K562 (cell line): Measurements from ENCODE around the gene UBTD1. TPM values are rescaled to one million over a fixed set of nuclear protein-coding genes. Genes with fewer than 3 reads are reported as not detected.

Experiments
- ATAC-seq: fragments of 200-7000 bp; cut with Tn5 transposase; 3 replicates; pipeline ENCODE4 v1.9.1; 2020; ENCODE audit warnings: moderate library complexity
- BruUV-seq: library from RNA; stranded (reverse); fragments of 400-500 nt; replicated peaks from 2 replicates; lab custom pipeline; 2021; lab: Mats Ljungman, UMichigan
- CTCF ChIA-PET: fragments of 300-600 bp; formaldehyde crosslinking; extraction: SDS; loops from one replicate; lab custom pipeline; 2021; ENCODE audit warnings: low intra/inter-chr PET ratio; lab: Yijun Ruan, JAX
- POLR2A ChIA-PET: fragments of 300-600, 350-650 bp; sonication (Branson Sonifier 250); formaldehyde crosslinking; extraction: SDS; loops from one replicate; lab custom pipeline; 2021; ENCODE audit warnings: antibody characterized with exemption, inconsistent platforms; lab: Yijun Ruan, JAX
- DNase-seq, 4 experiments: peaks; one replicate each; pipeline versions ENCODE4 v3.0.0 to v3.0.0-alpha.2; 2011 to 2018; ENCODE audit warnings: low spot score in 3 of 4, mixed read lengths in 3 of 4; ENCODE audit errors: extremely low read depth in 1 of 4
- FAIRE-seq: peaks from 2 replicates; lab custom pipeline; 2011; peaks lifted over from hg19 to GRCh38; lab: Jason Lieb, UNC
- H2AFZ ChIP-seq: 2 replicates; pipeline ENCODE4 v1.6.0; 2011; ENCODE audit warnings: low read depth, low read length, control low read depth, inconsistent platforms
- H3K27ac ChIP-seq: fragments of 200-600 bp; 3 replicates; pipeline ENCODE4 v1.8.0; 2011; ENCODE audit warnings: low read depth, mild to moderate bottlenecking, control low read depth, inconsistent platforms, low read length, moderate library complexity, mixed read lengths; ENCODE audit errors: extremely low read depth
- H3K27me3 ChIP-seq, 2 experiments: fragments of 300-600 bp in 1 of 2; 2 replicates in 1 of 2; 3 replicates in 1 of 2; pipeline versions ENCODE4 v1.6.0 to v1.8.0; 2011; ENCODE audit warnings: inconsistent platforms in 2 of 2, low read length in 2 of 2, mild to moderate bottlenecking in 1 of 2, mixed read lengths in 1 of 2, moderate library complexity in 1 of 2; ENCODE audit not compliant: control insufficient read depth in 2 of 2, insufficient read depth in 2 of 2
- H3K36me3 ChIP-seq: fragments of 300-600 bp; 3 replicates; pipeline ENCODE4 v1.8.0; 2011; ENCODE audit warnings: mild to moderate bottlenecking, low read length, inconsistent platforms; ENCODE audit not compliant: control insufficient read depth, insufficient read depth
- H3K4me1 ChIP-seq, 2 experiments: fragments of 200-600 bp in 1 of 2; replicated peaks in 1 of 2; 2 replicates in 1 of 2; 3 replicates in 1 of 2; pipeline versions ENCODE4 v1.5.1 to v1.8.0; 2011; ENCODE audit warnings: inconsistent platforms in 2 of 2, low read length in 2 of 2, mild to moderate bottlenecking in 1 of 2, mixed read lengths in 1 of 2, moderate library complexity in 1 of 2; ENCODE audit not compliant: control insufficient read depth in 2 of 2, insufficient read depth in 2 of 2
- H3K4me2 ChIP-seq: 2 replicates; pipeline ENCODE4 v1.6.1; 2011; ENCODE audit warnings: low read length, control low read depth, inconsistent platforms, mixed read lengths; ENCODE audit not compliant: insufficient read depth
- H3K4me3 ChIP-seq: fragments of 200-600 bp; sonication (generic), shearing (Covaris generic); 2 replicates; pipeline ENCODE4 v1.5.1; 2016; ENCODE audit warnings: control low read depth, inconsistent platforms
- H3K79me2 ChIP-seq: fragments of 200-600 bp; 3 replicates; pipeline ENCODE4 v1.8.0; 2011; ENCODE audit warnings: low read length, inconsistent platforms; ENCODE audit not compliant: control insufficient read depth, insufficient read depth
- H3K9ac ChIP-seq, 2 experiments: 2 replicates each; pipeline versions ENCODE4 v1.6.0 to v1.6.1; 2011; ENCODE audit warnings: low read depth in 2 of 2, low read length in 2 of 2, control low read depth in 1 of 2, inconsistent platforms in 1 of 2, mild to moderate bottlenecking in 1 of 2, mixed read lengths in 1 of 2; ENCODE audit not compliant: insufficient read depth in 1 of 2
- H3K9me1 ChIP-seq: one replicate; pipeline ENCODE4 v1.6.0; 2011; ENCODE audit warnings: inconsistent platforms, mild to moderate bottlenecking, low read length, moderate library complexity; ENCODE audit not compliant: control insufficient read depth, insufficient read depth
- H3K9me3 ChIP-seq: replicated peaks from 2 replicates; pipeline ENCODE4 v1.5.1; 2011; ENCODE audit warnings: low read depth, low read length, inconsistent platforms; ENCODE audit not compliant: control insufficient read depth, insufficient read depth
- H4K20me1 ChIP-seq: replicated peaks from 2 replicates; pipeline ENCODE4 v1.6.1; 2011; ENCODE audit warnings: low read length, inconsistent platforms, mixed read lengths; ENCODE audit not compliant: control insufficient read depth, insufficient read depth
- LCOR ChIP-seq: sonication (generic); formaldehyde crosslinking; IDR thresholded peaks from 2 replicates; pipeline ENCODE4 v1.8.0; 2022; ENCODE audit warnings: mild to moderate bottlenecking, missing genetic modification reagents
- MECOM ChIP-seq: fragments of 250-450 bp; sonication (Bioruptor Pico); IDR thresholded peaks from 2 replicates; pipeline ENCODE4 v1.8.0; 2022; ENCODE audit warnings: inconsistent platforms
- NFE2 ChIP-seq: IDR thresholded peaks from 2 replicates; pipeline ENCODE4 v1.6.1; 2014; ENCODE audit warnings: antibody characterized with exemption, low read depth
- NUFIP1 ChIP-seq: fragments of 450-650 bp; IDR thresholded peaks from 2 replicates; pipeline ENCODE4 v1.6.1; 2018; ENCODE audit not compliant: partially characterized antibody
- PHF21A ChIP-seq: fragments of 450-650 bp; IDR thresholded peaks from 2 replicates; pipeline ENCODE4 v1.6.1; 2017; ENCODE audit warnings: low read depth, borderline replicate concordance
- PHF8 ChIP-seq: fragments of 200-600 bp; sonication (generic); IDR thresholded peaks from 2 replicates; pipeline ENCODE4 v1.6.1; 2012; ENCODE audit warnings: mixed run types, mild to moderate bottlenecking, inconsistent platforms, low read length, moderate library complexity, borderline replicate concordance
- SNRNP70 ChIP-seq: fragments of 200-400 bp; formaldehyde crosslinking; optimal IDR thresholded peaks from 2 replicates; pipeline ENCODE3; 2017; ENCODE audit warnings: low read depth, low read length
- TEAD1 ChIP-seq, 2 experiments: fragments of 450-650 bp in 1 of 2; sonication (generic) in 1 of 2; formaldehyde crosslinking; IDR thresholded peaks; 2 replicates each; pipeline versions ENCODE4 v1.4.0 to v1.8.0; 2020 to 2022; ENCODE audit warnings: mild to moderate bottlenecking in 2 of 2, missing genetic modification reagents in 1 of 2
- ZNF140 ChIP-seq: fragments of 250-450 bp; sonication (Bioruptor Pico); IDR thresholded peaks from 2 replicates; pipeline ENCODE4 v1.8.0; 2021; ENCODE audit warnings: moderate library complexity, mild to moderate bottlenecking, inconsistent platforms
- ZNF408 ChIP-seq: fragments of 250-450 bp; sonication (Bioruptor Pico); IDR thresholded peaks from 2 replicates; pipeline ENCODE4 v1.4.0; 2020; ENCODE audit warnings: low read depth, mild to moderate bottlenecking, moderate library complexity
- WGBS: fragments of 100-300 bp; shearing (Covaris generic); methylation state at CpG from one replicate; pipeline ENCODE4 v1.1.6; 2016; ENCODE audit warnings: low coverage, mixed read lengths; ENCODE audit not compliant: insufficient coverage; ENCODE audit errors: missing lambda C conversion rate; 5-methylcytosine and 5-hydroxymethylcytosine counted together
- in situ Hi-C: fragments of 300-500 bp; cut with MboI; formaldehyde crosslinking; loops from 4 replicates; pipeline ENCODE4 v1.15.0; 2018; ENCODE audit warnings: inconsistent platforms, mixed read lengths
- intact Hi-C: fragments of 100-400 bp; cut with micrococcal nuclease; formaldehyde crosslinking; loops from 2 replicates; pipeline ENCODE4 v1.14.2; 2022
- polyA plus RNA-seq, 8 experiments: library from polyadenylated mRNA; depleted of rRNA in 4 of 8; stranded (reverse) in 5 of 8; unstranded in 3 of 8; fragments of >200 nt; fragmentation: Nextera tagmentation in 2 of 8; fragmentation: Illumina TruSeq in 1 of 8; extraction: Ambion mirVana in 2 of 8; extraction: Trizol in 1 of 8; gene quantifications; 2 replicates each; pipeline versions ENCODE4 v1.2.1 to v1.2.3, GENCODE V29; 2011 to 2014; ENCODE audit warnings: inconsistent platforms in 1 of 8, missing spikeins in 1 of 8
- total RNA-seq, 7 experiments: library from RNA; depleted of rRNA in 6 of 7; stranded (reverse); fragments of >200 nt in 6 of 7; fragmentation: Illumina TruSeq in 2 of 7; extraction: Trizol in 2 of 7; gene quantifications; 2 replicates each; pipeline versions ENCODE4 v1.2.1 to v1.2.3, GENCODE V29; 2011 to 2021; ENCODE audit warnings: low replicate concordance in 1 of 7
- TF ChIP-seq, protein P1 (sequence below): sonication (generic); formaldehyde crosslinking; IDR thresholded peaks from 2 replicates; pipeline ENCODE4 v1.8.1; 2023; ENCODE audit warnings: mild to moderate bottlenecking, missing genetic modification reagents
- TF ChIP-seq, protein P2 (sequence below): fragments of 250-450 bp; sonication (Bioruptor Pico); IDR thresholded peaks from 2 replicates; pipeline ENCODE4 v1.4.0; 2020; ENCODE audit warnings: mild to moderate bottlenecking
- TF ChIP-seq, protein P3 (sequence below), 2 experiments: fragments of 450-650 bp; IDR thresholded peaks; 2 replicates each; pipeline ENCODE4 v1.6.1; 2018; ENCODE audit warnings: mild to moderate bottlenecking in 2 of 2, low read depth in 1 of 2; ENCODE audit not compliant: partially characterized antibody in 2 of 2

Gene UBTD1
- total and polyA plus RNA-seq, 9 of the 15 experiments (the other 6 are each of a cell fraction or from before 2014, with no cell fraction given), result 0.08 to 1.6 (median 0.81) TPM; not detected in 1

DNA sequence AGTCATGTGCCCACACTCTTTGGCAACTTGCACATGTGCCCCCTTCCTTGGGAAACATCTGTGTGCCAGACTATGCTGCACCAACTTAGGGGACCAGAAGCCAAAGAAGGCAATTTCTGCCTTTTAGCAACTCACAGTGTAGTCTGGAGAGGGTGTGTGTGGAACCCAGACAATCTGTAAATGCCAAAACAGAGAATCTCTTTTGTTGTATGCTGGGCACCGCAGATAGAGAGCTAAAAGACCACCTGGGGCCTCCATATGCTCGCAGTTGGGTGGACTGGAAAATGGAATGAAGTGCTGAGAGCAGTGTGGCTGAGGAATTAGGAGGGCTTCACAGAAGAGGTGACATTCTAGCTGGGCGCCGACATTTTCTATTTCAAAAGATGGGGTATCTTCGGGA, 26.4 kb downstream of the UBTD1 start (continued):
- TF ChIP-seq, protein P1, sequence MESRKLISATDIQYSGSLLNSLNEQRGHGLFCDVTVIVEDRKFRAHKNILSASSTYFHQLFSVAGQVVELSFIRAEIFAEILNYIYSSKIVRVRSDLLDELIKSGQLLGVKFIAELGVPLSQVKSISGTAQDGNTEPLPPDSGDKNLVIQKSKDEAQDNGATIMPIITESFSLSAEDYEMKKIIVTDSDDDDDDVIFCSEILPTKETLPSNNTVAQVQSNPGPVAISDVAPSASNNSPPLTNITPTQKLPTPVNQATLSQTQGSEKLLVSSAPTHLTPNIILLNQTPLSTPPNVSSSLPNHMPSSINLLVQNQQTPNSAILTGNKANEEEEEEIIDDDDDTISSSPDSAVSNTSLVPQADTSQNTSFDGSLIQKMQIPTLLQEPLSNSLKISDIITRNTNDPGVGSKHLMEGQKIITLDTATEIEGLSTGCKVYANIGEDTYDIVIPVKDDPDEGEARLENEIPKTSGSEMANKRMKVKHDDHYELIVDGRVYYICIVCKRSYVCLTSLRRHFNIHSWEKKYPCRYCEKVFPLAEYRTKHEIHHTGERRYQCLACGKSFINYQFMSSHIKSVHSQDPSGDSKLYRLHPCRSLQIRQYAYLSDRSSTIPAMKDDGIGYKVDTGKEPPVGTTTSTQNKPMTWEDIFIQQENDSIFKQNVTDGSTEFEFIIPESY (CRISPR knock-in tag), result no peak
- TF ChIP-seq TEAD1 (CRISPR knock-in tag; IDR thresholded peaks at IDR 0.05), result no peak

DNA sequence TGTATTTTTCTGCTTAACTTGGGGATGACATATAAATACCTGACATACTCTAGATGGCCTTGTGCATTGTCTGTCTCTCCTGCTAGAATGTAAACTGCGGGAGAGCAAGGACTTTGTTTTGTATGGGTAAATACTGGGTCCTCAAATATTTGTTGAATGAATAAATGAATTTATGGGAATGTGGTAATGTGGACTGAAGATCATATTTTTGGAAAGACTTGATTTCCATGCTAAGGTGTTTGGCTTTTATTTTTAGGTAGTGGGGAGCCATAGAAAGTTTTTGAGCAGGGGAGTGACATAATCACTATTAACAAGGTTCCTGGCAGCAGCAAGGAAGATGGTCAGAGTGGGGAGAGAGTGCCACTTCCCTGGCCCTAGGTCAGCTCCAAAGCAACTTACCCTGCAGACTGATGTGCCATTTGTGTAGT, 27.0 kb downstream of the UBTD1 start:
- BruUV-seq, result no TSS peak

More for the DNA sequence above, 27.0 kb downstream of the UBTD1 start:
- Histone ChIP-seq H3K4me1 (no peaks in the 10 kb centered on the region; a peak in 2 of 5 replicates), H3K36me3 (no peaks in the 10 kb centered on the region), H3K9ac (no peak overlapping the region), H3K27me3 (peaks cover 4 to 46% of the 10 kb centered on the region in 2 experiments; a peak in 3 of 5 replicates), H3K27ac (no peak overlapping the region), H3K9me1 (no peaks in the 10 kb centered on the region), H3K79me2 (no peaks in the 10 kb centered on the region), H3K4me2 (no peak overlapping the region), H4K20me1 (no peaks in the 10 kb centered on the region), H3K4me3 (no peak overlapping the region), H2AFZ (no peak overlapping the region), H3K9me3 (no peaks in the 10 kb centered on the region)
- WGBS, result 0% methylated on average over 1 of the region's 1 CpG
- no peak for ATAC-seq
- intact Hi-C loops, result no loop called here
- ChIA-PET CTCF (no interaction called here), POLR2A (no interaction called here)
- DNase-seq, result no peak
- TF ChIP-seq PHF21A (no peak), PHF8 (no peak), ZNF140 (CRISPR knock-in tag) (no peak), MECOM (CRISPR knock-in tag) (no peak), NFE2 (no peak), LCOR (CRISPR knock-in tag) (no peak), ZNF408 (CRISPR knock-in tag) (no peak), NUFIP1 (no peak), SNRNP70 (no peak)
- TF ChIP-seq, protein P2, sequence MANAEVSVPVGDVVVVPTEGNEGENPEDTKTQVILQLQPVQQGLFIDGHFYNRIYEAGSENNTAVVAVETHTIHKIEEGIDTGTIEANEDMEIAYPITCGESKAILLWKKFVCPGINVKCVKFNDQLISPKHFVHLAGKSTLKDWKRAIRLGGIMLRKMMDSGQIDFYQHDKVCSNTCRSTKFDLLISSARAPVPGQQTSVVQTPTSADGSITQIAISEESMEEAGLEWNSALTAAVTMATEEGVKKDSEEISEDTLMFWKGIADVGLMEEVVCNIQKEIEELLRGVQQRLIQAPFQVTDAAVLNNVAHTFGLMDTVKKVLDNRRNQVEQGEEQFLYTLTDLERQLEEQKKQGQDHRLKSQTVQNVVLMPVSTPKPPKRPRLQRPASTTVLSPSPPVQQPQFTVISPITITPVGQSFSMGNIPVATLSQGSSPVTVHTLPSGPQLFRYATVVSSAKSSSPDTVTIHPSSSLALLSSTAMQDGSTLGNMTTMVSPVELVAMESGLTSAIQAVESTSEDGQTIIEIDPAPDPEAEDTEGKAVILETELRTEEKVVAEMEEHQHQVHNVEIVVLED, result no peak
- TF ChIP-seq, protein P3, sequence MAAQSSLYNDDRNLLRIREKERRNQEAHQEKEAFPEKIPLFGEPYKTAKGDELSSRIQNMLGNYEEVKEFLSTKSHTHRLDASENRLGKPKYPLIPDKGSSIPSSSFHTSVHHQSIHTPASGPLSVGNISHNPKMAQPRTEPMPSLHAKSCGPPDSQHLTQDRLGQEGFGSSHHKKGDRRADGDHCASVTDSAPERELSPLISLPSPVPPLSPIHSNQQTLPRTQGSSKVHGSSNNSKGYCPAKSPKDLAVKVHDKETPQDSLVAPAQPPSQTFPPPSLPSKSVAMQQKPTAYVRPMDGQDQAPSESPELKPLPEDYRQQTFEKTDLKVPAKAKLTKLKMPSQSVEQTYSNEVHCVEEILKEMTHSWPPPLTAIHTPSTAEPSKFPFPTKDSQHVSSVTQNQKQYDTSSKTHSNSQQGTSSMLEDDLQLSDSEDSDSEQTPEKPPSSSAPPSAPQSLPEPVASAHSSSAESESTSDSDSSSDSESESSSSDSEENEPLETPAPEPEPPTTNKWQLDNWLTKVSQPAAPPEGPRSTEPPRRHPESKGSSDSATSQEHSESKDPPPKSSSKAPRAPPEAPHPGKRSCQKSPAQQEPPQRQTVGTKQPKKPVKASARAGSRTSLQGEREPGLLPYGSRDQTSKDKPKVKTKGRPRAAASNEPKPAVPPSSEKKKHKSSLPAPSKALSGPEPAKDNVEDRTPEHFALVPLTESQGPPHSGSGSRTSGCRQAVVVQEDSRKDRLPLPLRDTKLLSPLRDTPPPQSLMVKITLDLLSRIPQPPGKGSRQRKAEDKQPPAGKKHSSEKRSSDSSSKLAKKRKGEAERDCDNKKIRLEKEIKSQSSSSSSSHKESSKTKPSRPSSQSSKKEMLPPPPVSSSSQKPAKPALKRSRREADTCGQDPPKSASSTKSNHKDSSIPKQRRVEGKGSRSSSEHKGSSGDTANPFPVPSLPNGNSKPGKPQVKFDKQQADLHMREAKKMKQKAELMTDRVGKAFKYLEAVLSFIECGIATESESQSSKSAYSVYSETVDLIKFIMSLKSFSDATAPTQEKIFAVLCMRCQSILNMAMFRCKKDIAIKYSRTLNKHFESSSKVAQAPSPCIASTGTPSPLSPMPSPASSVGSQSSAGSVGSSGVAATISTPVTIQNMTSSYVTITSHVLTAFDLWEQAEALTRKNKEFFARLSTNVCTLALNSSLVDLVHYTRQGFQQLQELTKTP (IDR thresholded peaks at IDR 0.05; ENCODE audit: low read depth in 1 of 2, partially characterized antibody in 2 of 2), result no peak
- FAIRE-seq, result no peak
- in situ Hi-C loops, result no loop called here
